ENCODE measurements around the gene MIPOL1.

MIPOL1 gene

GRCh38 chr14:37318938-37319337 lies 121.2 kb downstream of the MIPOL1 start:
- no peaks in the 10 kb centered on the region for H3K9me2 ChIP-seq (replicated peaks; ENCODE audit: insufficient read depth, low read length)
- no peak overlapping the region for H3K9ac ChIP-seq (ENCODE audit: low read length)
- no peak overlapping the region for H3K4me2 ChIP-seq (ENCODE audit: low read depth, low read length, poor library complexity, severe bottlenecking)
- no peaks in the 10 kb centered on the region for H3K36me3 ChIP-seq (ENCODE audit: low read length)
- no peak overlapping the region for H3K27ac ChIP-seq (ENCODE audit: low read depth, low read length)
- H4K20me1 ChIP-seq (ENCODE audit: low read depth, low read length): no peaks in the 10 kb centered on the region
- H2AFZ ChIP-seq (ENCODE audit: low read depth, low read length, severe bottlenecking): no peak overlapping the region
- peaks cover 4% of the 10 kb centered on the region; the same call in 1 of the 2 replicates for H3K9me3 ChIP-seq (ENCODE audit: insufficient read depth, low read length)
- no peak for TF ChIP-seq EZH2phosphoT487 (conservative IDR thresholded peaks at IDR 0.05; ENCODE audit: low read length)
- TF ChIP-seq, protein P1, sequence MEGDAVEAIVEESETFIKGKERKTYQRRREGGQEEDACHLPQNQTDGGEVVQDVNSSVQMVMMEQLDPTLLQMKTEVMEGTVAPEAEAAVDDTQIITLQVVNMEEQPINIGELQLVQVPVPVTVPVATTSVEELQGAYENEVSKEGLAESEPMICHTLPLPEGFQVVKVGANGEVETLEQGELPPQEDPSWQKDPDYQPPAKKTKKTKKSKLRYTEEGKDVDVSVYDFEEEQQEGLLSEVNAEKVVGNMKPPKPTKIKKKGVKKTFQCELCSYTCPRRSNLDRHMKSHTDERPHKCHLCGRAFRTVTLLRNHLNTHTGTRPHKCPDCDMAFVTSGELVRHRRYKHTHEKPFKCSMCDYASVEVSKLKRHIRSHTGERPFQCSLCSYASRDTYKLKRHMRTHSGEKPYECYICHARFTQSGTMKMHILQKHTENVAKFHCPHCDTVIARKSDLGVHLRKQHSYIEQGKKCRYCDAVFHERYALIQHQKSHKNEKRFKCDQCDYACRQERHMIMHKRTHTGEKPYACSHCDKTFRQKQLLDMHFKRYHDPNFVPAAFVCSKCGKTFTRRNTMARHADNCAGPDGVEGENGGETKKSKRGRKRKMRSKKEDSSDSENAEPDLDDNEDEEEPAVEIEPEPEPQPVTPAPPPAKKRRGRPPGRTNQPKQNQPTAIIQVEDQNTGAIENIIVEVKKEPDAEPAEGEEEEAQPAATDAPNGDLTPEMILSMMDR (IDR thresholded peaks at IDR 0.05; ENCODE audit: insufficient read depth, low read length, poor library complexity, severe bottlenecking): no peak
- H3F3A ChIP-seq (ENCODE audit: insufficient read depth): no peaks in the 10 kb centered on the region
- H3K79me2 ChIP-seq (ENCODE audit: insufficient read depth, low read length): no peaks in the 10 kb centered on the region
- H3K27me3 ChIP-seq (ENCODE audit: low read length): no peaks in the 10 kb centered on the region
- no peak overlapping the region for H3K4me3 ChIP-seq (ENCODE audit: insufficient read depth, low read length, poor library complexity, severe bottlenecking)

- no peak overlapping the region for H2AFZ ChIP-seq (ENCODE audit: low read depth, low read length, severe bottlenecking)
- H3K4me3 ChIP-seq (ENCODE audit: insufficient read depth, low read length, poor library complexity, severe bottlenecking): no peak overlapping the region
- H3K4me2 ChIP-seq (ENCODE audit: low read depth, low read length, poor library complexity, severe bottlenecking): no peak overlapping the region
- H3K27me3 ChIP-seq (ENCODE audit: low read length): no peaks in the 10 kb centered on the region
- TF ChIP-seq, protein P1 (IDR thresholded peaks at IDR 0.05; ENCODE audit: insufficient read depth, low read length, poor library complexity, severe bottlenecking): no peak
- TF ChIP-seq EZH2phosphoT487 (conservative IDR thresholded peaks at IDR 0.05; ENCODE audit: low read length): no peak
- H3K9me2 ChIP-seq (replicated peaks; ENCODE audit: insufficient read depth, low read length): no peaks in the 10 kb centered on the region
- no peaks in the 10 kb centered on the region for H3K79me2 ChIP-seq (ENCODE audit: insufficient read depth, low read length)
- no peaks in the 10 kb centered on the region for H4K20me1 ChIP-seq (ENCODE audit: low read depth, low read length)
- H3K9ac ChIP-seq (ENCODE audit: low read length): no peak overlapping the region
- no peaks in the 10 kb centered on the region for H3F3A ChIP-seq (ENCODE audit: insufficient read depth)
- no peak overlapping the region for H3K27ac ChIP-seq (ENCODE audit: low read depth, low read length)
- no peaks in the 10 kb centered on the region for H3K9me3 ChIP-seq (ENCODE audit: insufficient read depth, low read length)
- no peaks in the 10 kb centered on the region for H3K36me3 ChIP-seq (ENCODE audit: low read length)
Observed at GRCh38 chr14:37320106-37320505, 122.4 kb downstream of the MIPOL1 start.

GRCh38 chr14:37325332-37325731 lies 127.6 kb downstream of the MIPOL1 start:
- Histone ChIP-seq H3K4me3 (ENCODE audit: insufficient read depth, low read length, poor library complexity, severe bottlenecking) (no peak overlapping the region), H3K9me3 (ENCODE audit: insufficient read depth, low read length) (no peaks in the 10 kb centered on the region)

More at GRCh38 chr14:37325332-37325731, 127.6 kb downstream of the MIPOL1 start:
- TF ChIP-seq EZH2phosphoT487 (conservative IDR thresholded peaks at IDR 0.05; ENCODE audit: low read length): no peak
- TF ChIP-seq, protein P1 (IDR thresholded peaks at IDR 0.05; ENCODE audit: insufficient read depth, low read length, poor library complexity, severe bottlenecking): no peak
- no peak overlapping the region for H3K27ac ChIP-seq (ENCODE audit: low read depth, low read length)
- no peak overlapping the region for H2AFZ ChIP-seq (ENCODE audit: low read depth, low read length, severe bottlenecking)
- H3K9ac ChIP-seq (ENCODE audit: low read length): no peak overlapping the region
- H3K4me2 ChIP-seq (ENCODE audit: low read depth, low read length, poor library complexity, severe bottlenecking): no peak overlapping the region
- no peaks in the 10 kb centered on the region for H3K79me2 ChIP-seq (ENCODE audit: insufficient read depth, low read length)
- no peaks in the 10 kb centered on the region for H4K20me1 ChIP-seq (ENCODE audit: low read depth, low read length)
- no peaks in the 10 kb centered on the region for H3K9me2 ChIP-seq (replicated peaks; ENCODE audit: insufficient read depth, low read length)
- no peaks in the 10 kb centered on the region for H3K27me3 ChIP-seq (ENCODE audit: low read length)
- H3F3A ChIP-seq (ENCODE audit: insufficient read depth): no peaks in the 10 kb centered on the region
- H3K36me3 ChIP-seq (ENCODE audit: low read length): no peaks in the 10 kb centered on the region

Data from SU-DHL-6 (cell line).